ELR (cell line): Measurements from ENCODE around the gene PTGDS.

Experiments
- DNase-seq: peaks from one replicate; pipeline ENCODE4 v3.0.0-alpha.2; 2015; ENCODE audit warnings: low read depth

Gene PTGDS

DNA sequence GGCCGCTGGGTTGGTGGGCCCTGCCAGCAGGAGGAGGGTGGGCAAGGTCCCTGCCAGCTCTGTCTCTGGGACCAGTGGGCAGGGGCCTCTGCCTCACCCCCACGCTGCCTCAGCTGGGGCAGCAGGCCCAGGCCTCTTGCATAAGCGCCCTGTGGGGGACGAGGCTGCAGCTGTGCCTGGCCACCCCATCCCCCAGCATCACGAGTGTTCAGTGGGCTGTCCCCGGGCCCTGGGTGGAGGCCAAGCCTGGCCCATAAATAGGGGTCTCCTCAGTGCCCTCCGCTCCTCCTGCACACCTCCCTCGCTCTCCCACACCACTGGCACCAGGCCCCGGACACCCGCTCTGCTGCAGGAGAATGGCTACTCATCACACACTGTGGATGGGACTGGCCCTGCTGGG, at the start of gene PTGDS:
Gene PTGDS (plus strand): TSS at position 282 of the 400 bp plus-strand sequence. CDS start 75 bp downstream, at position 357.
- no peak for DNase-seq

DNA sequence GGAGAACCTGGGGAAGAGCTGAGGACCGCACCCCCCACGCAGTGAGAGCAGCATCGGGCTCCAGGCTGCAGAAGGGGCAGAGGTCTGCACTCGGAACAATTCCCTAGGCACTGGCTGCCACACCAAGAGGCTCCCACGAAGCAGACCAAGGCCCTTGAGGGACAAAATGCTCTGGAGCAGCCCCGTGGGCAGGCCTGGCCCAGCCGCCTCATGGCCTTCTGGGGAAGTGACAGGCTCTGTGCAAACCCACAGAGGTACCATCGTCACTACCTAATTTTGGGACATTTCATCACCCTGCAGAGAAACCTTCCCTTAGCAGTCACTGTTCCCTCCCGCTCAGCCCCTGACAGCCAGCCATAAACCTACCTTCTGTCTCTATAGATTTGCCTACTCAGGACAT, 48.7 kb upstream of the PTGDS start:
- DNase-seq = no peak

DNA sequence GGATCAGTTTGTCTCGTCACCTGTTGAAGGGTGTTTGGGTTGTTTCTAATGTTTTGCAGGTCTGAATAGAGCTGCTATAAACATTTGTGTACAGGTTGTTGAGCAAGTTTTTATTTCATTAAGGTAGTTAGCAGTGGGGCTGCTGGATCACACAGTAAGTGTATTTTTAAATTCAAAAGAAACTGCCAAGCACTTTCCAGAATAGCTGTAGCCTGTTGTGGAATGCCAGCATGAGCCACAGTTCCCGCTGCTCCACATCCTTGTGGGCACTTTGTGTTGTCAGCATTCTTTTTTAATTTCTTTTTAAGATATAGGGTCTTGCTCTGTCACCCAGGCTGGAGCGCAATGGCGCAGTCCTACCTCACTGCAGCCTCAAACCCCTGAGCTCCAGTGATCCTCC, 47.3 kb upstream of the PTGDS start:
- DNase-seq = no peak

DNA sequence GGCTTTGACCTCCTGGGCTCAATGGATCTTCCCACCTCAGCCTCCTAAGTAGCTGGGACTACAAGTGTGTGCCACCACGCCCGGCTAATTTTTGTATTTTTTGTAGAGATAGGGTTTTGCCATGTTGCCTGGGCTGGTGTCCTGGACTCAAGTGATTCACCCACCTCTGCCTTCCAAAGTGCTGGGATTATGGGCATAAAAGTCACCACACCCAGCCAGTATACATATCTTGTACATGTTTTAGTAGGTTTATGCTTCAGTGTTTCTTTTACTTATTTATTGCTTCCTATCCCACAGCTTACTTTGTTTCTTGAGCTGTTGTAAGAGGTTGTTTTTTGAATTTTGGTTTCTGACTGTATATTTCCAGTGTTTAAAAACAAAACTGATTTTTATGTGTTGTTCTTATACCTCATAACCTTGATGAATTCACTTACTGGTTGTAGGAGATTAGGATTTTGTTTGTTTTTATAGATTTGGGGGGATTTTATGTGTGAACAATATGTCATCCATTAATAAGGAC, 45.6 kb upstream of the PTGDS start:
- DNase-seq = no peak

DNA sequence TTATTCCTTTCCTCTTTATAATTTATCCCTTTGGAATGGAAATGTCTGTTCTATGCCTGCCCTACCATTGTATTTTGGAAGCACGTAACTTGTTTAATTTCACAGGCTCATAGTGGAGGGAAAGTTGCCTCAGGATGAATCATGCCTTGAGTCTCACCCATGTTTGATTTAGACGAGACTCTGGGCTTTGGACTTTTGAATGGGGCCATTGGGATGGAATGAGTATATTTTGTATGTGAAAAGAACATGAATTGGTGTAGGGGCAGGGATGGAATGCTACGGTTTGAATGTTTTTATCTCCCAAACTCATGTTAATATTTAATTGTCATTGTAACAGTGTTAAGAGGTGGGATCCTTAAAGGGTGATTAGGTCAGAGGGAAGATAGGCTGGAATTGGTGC, 43.0 kb upstream of the PTGDS start:
- DNase-seq = no peak

DNA sequence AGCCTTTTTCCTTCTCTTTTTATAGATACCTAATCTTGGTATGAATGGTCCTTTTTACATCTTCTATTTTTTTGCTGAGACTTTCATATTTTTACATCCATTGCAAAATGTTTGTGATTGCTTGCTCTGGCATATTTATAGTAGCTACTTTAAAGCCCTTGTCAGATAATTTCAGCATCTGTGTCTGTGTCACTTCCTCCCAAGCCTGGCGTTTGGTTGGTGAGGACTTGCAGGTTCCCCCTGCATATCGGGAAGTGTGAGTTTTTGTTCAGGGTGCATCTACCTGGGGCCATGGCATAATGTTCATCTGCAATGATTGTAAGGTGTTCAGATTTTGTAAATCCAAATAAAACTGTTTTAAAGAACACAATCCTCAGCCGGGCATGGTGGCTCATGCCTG, 41.7 kb upstream of the PTGDS start:
- no peak for DNase-seq

DNA sequence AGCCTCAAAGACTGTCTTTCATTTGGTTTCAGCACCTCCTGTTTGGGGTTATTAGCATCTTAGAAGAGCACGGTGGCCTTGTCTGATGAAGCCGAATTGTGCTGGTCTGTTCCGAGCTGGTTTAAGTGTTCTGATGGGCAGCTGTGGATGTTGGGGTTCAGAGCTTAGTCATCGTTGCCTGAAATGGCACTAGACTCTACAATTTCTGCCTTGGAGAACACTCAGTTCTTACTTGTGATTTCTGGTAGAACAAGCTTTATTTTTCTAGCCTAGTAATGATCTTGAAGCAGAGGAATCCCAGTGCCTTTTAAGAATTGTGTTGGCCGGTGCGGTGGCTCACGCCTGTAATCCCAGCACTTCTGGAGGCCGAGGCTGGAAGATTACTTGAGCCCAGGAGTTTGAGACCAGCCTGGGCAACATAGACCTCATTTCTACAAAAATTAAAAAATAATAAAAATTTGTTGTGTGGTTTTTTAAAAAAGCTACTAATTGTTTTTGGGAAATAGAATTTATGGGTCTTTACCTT, 40.6 kb upstream of the PTGDS start:
- DNase-seq = no peak

DNA sequence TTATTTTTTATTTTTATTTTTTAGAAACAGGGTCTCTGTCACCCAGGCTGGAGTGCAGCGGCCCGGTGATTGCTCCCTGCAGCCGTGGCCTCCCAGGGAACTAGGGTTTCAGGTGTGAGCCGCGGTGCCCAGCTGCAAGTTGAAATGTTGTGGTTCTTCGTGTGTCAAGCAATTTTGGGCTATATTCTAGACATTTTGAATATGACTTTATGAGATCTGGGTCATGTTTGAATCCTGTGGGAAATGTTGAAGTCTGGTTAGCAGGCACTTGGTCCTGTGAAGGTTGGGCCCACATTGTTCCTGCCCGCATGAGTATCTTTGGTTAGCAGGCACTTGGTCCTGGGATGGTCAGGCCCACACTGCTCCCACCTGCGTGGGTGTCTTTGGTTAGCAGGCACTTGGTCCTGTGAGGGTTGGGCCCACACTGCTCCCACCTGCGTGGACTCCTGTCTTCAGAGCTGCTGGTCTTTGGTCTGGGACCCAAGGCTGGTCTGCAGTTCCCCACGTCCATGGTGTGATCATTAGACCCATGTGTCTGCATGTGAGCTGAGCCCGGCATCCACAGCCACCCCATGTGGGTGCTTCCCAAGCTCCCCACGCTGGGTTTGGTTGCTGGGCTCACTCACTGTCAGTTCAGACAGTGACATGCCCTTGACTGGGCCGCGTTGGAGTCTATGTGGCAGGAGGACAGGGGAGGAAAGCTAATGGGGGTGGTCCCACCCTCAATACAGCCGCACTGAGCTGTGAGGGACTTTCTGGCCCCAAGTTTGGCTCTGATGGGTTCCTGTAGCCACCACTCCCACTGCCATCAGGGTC, 39.9 kb upstream of the PTGDS start:
- DNase-seq = no peak

DNA sequence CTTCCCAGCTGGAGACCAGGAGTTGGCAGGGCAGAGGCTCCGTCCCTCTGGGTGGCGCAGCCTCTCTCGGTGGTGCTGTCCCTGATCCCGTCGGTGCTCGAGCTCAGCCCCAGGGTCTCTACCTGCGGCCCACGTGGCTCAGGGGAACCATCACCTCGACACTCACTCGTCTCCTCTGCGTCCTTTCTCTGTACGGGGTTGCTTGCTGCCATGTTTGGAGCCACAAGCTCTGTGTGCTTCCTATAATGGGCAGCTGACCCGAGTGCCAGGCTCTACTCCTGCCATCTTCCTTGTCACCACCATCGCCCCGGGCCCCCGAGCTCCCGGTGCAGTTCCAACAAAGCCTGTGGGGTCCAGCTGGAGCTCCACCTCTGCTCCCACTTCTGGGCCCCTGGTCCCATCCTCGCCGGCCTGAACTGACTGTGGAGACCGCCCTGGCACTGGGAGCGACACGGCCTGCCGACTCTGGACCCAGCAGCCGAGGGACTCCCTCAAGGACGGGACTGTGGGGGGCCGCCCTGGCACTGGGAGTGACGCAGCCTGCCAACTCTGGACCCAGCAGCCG, 37.8 kb upstream of the PTGDS start:
- no peak for DNase-seq

DNA sequence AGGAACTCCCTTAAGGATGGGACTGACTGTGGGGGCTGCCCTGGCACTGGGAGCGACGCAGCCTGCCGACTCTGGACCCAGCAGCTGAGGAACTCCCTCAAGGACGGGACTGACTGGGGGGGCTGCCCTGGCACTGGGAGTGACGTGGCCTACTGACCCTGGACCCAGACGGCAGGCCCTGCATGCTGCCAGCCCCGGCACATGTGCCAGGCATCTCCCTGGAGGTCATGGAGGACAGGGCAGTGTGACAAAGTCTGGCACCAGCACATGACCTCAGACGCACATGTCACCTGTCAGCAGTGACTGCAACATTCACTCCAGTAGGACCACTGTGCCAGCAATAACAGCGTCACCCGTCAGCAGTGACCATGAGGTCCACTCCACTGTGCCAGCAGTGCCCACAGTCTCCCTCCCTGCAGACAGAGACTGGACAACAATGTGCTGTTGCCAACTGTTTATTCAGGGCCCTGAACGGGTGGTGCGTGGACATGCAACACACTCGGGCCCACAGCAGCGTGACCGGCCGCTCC, 37.2 kb upstream of the PTGDS start:
- no peak for DNase-seq

DNA sequence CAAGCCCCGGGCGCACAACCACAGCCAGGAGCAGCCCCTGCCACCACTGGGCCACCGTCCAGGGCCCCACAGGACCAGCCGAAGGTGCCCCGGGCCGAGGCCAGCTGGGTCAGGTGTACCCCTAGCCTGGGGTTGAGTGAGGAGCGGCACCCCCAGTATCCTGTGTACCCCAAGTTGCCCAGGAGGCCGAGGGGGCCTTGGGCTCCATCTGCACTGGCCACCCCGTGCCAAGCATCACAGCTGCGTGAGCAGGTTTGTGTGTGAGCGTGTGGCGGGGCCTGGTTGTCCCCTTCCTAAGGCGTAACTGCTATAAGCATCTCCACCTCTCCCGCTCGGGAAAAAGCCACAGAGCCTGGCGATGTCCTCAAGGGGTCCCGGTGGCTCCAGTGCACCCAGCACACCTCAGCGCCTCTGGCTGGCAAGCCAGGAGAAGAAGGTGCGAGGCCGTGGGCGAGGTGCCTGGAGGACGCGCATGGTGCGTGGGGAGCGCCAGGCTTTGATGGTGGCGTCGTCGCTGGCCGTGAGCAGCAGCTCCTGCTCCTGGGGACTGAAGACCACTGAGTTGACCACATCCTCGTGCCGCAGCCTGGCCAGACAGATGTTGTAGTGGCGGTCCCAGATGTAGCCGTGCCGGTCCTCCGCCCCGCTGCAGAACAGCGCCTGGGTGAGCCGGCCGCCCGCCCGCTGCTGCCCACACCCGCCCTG, 36.6 kb upstream of the PTGDS start:
- DNase-seq = no peak

DNA sequence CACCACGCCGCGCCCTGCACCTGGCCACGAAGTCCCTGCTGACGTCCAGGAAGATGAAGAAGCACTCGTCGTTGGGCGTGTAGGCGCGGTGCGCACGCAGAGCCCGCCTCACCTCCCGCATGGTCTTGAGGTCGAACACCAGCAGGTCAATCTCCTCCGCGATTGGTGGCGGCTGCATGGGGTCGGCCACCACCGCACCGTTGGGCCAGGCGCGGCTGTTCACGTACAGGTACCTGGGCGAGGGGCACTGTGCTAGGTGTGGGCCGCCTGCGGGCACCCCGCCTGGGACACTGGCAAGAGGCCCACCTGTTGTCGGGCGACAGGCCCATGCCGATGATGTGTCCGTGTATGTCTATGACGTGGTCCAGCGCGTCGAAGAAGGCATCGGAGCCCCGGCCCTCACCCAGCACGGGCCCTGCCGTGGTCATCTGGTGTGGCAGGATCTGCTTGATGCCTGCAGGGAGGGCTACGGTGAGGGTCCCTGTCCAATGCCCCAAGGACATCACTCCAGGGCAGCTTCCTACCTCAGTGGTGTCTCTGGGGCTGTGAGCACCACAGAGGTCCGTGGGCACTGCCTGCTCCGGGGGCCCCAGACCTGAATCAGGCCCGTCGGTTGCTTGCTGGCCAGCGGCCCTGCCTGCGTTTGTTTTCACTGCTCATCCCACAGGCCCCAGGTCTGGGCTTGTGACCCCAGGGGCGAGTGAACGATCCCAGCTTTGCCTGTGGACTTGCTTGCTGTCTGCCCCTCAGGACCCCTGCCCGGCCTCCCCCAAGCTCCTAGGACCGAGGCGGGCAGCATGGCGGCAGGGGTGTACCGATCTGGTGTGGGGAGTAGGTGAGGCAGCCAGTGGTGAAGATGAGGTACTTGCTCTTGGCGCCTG, 35.8 kb upstream of the PTGDS start:
- DNase-seq = no peak

DNA sequence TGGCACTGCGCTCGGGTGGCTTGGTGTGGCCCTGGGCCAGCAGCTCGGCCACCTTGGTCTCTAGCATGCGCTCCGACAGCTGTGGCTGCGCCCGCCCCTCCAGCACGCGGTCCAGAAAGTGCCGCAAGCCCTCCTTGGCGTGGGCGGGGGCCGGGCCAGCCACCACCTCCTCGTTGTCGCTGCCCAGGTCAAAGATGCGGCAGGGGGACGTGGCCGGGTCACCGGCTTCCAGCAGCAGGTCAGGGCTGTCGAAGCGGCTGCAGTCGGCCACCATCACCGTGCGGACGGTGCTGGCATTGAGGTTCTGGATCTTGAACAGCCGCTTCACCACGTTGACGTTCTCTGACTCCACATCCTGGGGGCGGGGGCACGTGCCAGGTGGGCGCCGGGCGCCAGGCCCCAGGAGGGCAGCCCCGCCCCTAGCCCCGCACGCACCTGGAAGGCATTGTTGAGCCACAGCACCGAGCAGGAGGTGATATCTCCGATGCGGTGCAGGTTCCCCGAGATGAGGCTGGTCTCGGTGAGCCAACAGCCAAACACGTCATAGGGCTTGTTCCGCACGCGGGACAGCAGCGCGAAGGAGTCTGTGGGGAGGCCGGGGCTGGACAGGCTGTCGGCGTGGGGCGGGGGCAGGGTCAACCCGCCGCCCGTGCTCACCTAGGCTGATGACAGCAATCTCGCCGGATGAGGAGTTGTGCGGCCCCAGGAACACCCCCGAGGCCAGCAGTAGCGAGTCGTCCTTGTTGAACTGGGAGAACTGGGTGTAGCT, 35.0 kb upstream of the PTGDS start:
- no peak for DNase-seq

DNA sequence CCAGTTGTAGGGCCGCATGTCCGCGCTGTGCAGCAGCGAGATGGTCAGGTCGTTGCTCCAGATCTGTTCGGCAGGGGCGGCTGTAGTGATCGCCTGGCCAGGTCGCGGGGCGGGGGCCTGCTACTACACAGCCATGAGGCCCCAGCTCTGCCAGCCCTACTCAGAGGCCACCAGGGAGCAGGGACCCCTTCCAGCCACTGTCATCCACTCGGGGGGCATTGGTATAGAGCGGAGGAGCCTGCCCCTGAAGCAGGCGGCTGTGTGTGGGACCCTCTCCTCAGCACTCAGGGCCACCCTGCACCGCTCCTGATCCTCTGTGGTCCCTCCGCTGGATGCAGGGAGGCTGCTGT, 34.4 kb upstream of the PTGDS start:
- DNase-seq = no peak

DNA sequence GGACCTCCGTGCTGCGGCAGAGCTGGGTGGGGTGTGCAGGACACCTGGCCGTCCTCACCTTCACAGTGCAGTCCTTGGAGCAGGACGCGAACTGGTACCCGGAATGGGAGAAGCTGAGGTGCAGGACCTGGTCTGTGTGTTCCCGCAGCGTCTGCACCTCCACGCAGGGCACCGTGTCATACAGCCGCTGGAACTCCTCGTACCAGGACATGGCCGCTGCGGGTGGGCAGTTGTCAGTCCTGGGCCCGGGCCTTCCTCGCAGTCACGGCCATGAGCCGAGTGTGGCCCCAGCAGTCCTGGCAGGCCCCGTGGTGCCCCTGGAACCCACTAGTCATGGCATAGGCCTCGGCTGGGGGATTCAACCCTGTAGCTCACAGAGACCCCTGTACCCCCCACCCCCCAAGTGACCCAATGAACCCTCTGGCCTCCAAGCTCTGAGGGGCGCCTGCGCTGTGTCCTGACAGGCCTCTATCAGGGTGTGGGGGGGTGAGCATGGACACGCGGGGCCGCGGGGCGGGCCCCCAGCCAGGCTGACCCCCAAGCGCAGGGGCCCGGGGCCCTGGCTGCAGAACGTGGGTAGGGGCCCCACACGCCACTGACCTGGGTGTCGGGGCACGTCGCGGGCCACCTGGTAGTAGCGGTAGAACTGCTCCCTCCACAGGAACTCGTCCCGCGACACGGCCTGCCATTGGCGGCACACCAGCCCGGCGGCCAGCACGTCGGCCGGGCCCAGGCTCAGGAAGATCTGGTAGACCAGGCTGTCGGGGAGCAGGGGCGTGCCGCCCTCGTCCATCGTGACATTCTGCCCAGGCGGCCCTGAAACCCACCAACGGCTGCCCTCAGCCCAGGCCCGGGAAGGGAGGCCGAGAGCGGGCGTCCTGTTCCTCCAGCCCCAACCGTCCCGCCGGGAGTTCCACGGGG, 33.8 kb upstream of the PTGDS start:
- peak; percentile 62 for DNase-seq

DNA sequence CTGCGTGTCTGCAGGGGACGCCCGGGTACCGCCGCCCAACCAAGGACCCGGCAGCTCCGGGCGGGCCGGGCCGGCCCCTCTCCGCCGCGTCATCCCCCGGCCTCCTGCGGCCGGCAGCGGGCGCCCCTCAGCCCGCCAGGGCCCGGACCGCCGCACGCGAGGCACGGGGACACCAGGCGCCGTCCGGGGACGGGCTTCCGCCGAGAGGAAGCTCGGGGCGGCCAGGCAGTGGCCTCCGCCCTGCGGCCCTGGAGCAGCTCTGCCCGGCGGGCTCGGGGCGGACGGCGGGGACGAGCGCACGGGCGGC, 33.1 kb upstream of the PTGDS start:
- DNase-seq = peak; percentile 67

DNA sequence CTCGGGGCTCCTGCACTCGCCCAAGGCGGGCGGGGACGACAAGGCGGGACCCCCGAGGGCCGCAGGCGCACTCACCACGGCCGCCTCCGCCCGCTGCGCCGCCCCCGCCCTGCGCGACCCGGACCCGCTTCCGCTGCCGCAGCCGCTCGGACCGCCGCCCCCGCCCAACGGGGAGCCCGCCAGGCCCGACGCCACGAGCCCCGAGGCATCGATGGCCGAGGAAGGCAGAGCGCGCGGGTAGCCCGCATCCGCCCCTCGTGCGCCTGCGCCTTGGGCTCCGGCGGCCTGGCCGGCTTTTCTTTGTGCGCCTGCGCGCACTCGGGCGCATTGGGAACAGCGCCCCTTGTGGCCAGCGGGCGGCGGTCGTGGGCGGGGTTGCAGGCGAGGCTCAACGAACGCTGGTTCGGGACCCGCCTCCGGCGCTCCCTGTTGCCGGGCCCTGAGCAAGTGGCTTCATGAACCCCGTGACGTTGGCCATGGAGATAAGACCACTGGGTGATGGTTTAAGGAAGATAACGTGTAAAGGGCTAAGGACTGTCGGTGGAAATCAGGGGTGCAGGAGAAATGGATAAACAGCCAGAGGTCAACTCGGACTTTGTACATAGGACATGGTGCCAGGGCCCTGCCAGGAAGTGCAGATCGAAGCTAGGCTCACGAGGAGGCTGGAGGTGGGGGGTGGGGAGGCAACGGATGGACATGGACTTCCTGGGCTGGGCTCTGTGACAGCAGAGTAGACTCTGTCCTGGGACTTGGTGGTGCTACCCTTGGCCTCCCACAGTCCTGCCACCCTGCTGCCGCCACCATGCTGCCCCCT, 32.6 kb upstream of the PTGDS start, which contains the start of the genes C8G and FBXW5:
Gene C8G (plus strand): TSS at position 725 of the 814 bp plus-strand sequence. CDS start 78 bp downstream, at position 803.
Gene FBXW5 (minus strand): TSS at position 220 of the 814 bp plus-strand sequence. CDS start 655 bp downstream, outside the sequence.
- DNase-seq = peak; percentile 94

DNA sequence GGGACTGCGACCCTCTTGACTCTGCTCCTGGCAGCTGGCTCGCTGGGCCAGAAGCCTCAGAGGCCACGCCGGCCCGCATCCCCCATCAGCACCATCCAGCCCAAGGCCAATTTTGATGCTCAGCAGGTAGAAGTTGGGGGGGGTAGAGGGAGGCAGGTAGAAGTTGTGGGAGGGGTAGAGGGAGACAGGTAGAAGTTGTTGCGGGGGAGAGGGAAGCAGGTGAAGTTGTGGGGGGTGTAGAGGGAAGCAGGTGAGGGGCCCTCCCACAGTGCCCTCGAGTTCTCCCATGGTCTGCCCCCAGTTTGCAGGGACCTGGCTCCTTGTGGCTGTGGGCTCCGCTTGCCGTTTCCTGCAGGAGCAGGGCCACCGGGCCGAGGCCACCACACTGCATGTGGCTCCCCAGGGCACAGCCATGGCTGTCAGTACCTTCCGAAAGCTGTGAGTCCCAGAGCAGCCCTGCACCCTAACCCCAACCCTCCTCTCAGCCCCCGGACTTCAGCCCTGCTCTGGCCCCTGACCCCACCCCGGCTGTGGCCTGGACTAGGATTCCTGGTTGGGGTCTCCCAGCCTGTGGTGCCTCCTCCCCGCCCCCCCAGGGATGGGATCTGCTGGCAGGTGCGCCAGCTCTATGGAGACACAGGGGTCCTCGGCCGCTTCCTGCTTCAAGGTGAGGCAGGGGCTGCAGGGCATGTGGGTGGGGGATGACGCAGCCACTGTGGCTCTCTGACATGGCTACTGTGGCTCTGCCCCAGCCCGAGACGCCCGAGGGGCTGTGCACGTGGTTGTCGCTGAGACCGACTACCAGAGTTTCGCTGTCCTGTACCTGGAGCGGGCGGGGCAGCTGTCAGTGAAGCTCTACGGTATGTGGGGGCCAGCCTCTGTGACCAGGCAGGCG, 31.7 kb upstream of the PTGDS start:
- DNase-seq = no peak
